SKM-1 (cell line): ENCODE data around the gene FAM210A.
A peak's percentile ranks its signal among the peaks of the same experiment; 100 is the strongest.
"Not testable (repeated sequence)": the region's sequence is repeated elsewhere in the genome, so short reads cannot be mapped to it uniquely, and the experiment has no call there.

Source experiments
- DNase-seq: peaks from one replicate; lab custom pipeline; 2025; ENCODE audit not compliant: unreplicated experiment; lab: John Stamatoyannopoulos, UW

FAM210A gene, protein sequence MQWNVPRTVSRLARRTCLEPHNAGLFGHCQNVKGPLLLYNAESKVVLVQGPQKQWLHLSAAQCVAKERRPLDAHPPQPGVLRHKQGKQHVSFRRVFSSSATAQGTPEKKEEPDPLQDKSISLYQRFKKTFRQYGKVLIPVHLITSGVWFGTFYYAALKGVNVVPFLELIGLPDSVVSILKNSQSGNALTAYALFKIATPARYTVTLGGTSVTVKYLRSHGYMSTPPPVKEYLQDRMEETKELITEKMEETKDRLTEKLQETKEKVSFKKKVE

DNA sequence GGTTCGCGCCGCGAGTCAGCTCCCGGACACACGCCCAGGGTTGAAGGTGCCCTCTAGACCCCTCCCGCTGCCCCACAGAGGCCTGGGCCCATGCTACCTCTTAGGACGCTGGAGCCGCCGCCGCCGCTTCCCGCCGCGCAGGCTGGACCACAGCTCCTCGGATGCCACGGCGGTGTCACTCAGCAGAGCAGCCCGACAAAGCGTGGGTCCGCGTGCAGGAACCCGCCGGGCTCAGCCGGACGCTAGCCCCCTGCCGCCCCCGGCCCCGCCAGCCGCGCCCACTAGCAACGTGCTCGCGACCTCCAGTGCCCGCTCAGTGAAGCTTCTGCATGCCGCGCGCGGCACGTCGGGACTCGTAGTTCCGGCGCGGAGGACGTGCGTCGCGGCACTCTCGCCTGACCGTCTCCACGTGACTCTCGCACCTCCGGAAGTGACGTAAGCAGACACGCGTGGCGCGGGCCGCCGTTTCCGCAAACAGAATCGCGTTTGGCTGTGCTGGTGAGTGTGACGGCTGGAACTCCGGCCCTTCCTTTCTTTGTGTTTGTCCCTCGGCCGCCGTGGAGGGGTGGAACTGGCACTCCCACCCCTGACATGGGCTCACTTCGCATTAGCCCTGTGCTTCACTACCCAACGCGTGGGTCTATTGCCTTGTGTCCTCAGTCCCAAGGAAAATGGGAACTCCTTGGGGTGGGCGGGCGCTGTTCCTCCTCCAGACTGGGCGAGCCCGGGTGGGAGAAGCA lies at the start of gene FAM210A, which contains the start of gene RNMT:
Gene FAM210A, minus strand, starts transcription at position 327 of the 740 bp plus-strand sequence. CDS start 44,481 bp downstream, outside the sequence.
Gene RNMT, plus strand, starts transcription at position 442 of the 740 bp plus-strand sequence. CDS start 4,845 bp downstream, outside the sequence.
- peak; percentile 94 for DNase-seq

DNA sequence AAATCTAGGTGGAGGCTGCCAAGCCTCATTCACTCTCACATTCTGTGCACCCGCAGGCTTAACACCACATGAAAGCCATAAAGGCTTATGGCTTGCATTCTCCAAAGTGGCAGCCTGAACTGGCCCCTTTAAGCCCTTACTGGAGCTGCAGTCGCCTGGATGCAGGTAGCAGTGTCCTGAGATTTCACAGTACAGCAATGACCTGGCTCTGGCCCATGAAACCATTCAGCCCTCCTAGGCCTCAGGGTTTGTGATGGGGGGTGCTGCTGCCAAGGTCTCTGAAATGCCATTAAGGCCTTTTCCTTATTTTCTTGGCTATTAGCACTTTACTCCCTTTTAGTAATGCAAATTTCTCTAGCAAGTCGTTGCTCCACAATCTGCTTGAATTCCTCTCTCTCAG lies 48.7 kb upstream of the FAM210A start:
- DNase-seq: no peak

DNA sequence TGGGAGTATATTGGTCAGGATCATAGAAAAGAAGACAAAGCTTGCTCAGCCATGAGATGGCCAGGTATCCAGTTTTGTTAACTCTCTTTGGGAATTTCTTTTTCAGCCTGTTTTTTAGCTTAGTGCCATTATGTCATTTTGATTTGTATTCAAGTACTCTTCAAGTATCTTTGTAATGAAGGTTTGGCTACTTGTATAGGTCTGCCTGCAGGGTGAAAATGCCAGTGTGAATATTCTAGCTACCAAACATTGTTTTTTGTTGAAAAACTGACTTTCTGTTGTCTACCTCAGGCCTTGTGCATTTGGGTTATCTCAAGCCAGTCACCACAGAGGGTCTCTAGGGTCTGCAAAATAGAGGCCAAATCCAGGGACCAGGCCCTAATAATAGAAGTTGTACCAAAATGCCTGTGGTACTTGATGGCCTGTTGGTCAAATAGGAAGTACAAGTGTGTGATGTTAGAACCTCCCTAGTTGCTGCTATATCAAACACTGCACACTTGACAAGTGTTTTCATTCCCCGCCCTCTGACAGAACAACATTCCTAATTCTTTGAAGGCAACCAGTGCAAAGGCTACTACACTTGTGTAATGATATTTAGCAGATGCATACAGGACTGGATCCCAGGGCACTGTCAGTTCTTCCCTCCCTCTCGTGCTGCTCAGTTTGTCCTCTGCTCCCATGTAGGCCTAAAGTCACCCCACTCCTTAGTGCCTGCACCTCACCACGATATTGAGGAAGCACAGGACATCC lies 36.5 kb upstream of the FAM210A start:
- no peak for DNase-seq

DNA sequence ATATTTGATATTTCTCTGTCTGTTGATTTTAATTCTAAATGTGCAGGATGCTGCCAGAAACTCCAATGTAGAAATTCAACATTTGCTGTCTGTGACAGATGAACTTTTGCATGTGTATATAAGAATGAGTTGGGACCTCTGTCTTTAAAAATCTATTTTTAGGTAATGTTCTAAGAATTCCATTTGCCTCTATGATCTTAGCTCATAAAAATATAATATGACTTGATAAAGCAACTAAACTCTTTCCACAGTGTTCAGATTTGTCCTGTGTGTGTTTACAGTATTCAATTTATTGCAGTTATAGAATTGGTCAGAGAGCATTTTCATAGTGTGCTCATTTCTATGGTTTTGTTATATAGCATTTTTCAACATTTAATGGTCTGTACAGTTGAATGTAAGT lies 33.7 kb upstream of the FAM210A start:
- no peak for DNase-seq

DNA sequence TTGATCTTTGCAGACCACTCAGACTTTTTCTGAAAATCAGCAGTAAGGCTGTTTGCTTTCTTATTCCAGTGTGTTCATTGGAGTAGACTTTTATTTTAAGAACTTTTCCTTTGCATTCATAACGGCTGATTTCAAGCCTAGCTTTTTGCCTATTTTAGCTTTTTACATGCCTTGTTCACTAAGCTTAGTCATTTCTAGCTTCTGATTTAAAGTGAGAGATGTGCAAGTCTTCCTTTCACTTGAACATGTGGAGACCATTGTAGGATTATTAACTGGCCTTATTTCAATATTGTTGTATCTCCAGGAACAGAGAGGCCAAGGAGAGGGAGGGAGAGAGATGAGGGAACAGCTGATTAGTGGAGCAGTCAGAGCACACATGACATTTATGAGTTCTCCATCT lies 32.3 kb upstream of the FAM210A start:
- DNase-seq: no peak

DNA sequence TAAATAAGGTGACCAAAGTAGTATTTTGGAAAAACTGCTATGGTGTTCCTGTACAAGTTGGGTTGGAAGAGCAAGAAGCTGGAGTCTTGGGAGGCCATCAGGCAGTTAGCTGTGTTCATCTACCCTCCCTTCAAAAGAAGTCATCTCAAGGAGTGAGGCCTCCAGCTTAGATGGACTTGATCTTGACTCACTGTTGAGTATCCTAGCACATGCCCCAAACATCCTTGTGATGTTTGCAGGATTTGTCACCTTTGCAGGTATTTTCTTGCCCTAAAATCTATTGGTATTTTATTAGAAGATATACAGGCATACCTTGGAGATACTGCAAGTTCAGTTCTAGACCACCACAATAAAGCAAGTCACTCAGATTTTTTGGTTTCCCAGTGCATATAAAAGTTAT lies 30.3 kb upstream of the FAM210A start:
- DNase-seq: no peak

DNA sequence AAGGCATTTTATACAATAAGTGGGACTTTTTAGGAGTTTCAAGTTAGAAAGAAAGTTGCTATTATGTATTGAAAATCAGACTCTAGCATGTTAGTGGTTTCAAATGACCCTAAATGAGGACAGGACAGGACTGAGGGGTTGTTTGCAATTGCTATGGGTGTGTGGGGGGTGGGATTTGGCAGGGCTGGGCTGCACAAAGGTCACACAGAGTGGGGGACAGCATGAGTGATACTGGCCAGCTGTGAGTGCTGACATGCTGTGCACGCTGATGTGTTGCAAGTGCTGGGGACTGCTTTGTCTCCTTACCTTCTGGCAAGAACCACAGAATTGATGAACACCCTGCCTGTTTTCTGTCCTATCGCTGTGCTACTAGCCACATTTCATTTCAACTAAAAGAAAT lies 29.9 kb upstream of the FAM210A start:
- DNase-seq: no peak

DNA sequence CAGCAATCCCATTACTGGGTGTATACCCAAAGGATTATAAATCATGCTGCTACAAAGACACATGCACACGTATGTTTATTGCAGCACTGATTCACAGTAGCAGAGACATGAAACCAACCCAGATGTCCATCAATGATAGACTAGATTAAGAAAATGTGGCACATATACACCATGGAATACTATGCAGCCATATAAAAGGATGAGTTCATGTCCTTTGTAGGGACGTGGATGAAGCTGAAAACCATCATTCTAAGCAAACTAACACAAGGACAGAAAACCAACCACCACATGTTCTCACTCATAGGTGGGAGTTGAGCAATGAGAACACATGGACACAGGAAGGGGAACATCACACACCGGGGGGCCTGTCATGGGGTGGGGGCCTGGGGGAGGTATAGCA lies 25.2 kb upstream of the FAM210A start:
- not testable (repeated sequence) for DNase-seq

DNA sequence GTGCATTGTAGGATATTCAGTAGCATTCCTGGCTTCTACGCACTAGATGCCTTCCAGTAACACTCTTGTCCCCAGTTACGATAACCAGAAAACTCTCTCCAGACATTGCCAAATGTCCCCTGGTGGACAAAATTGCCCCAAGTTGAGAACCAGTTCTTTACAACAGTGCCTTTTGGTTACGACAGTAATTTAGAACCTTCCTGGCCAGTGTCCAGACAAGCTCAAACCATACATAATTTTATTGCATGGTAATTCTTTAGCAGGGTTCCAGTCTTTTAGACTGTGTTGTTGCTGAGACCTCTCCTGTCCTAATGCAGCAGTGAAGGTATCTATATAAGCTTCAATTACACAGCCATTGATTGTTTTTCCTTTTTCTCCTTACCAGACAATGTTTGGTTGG lies 20.3 kb upstream of the FAM210A start:
- DNase-seq: no peak

DNA sequence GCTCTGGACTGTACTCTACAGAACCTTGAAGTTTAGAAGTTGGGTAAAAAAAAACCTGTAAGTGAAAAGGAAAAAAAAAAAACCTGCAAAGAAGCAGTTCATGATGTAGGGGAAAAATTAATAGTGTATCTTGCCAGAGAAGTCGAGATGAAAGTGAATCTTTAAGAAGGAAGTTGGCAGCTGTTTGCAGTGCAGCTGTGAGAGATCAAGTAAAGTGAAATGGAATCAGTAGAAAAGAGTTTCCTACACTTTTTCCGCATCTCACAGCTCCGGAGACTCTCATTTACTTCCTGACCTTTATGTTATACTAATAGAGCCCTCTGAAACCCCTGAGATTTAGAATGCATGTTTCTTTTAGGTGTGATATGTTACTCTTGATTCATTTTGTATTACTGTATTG lies 19.3 kb upstream of the FAM210A start:
- DNase-seq: no peak

DNA sequence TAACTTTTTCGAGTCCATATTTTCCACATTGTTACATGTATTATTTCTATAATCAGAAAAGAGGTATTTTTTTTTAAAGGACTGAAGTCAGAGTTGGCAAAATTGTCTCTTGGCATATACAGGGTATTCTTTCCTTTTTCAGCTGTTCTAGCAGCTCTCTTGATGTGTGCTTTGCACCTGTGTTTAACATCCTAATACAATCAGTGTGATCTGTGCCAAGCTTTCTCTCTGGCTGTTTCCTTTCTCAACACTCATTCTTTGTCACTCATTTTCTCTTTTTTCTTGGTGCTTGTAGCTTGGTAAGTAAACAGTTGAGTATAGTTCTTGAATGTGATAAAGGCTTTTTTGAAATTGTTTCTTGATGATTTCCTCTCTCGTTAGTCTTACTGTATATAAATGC lies 9.3 kb upstream of the FAM210A start:
- DNase-seq: no peak

DNA sequence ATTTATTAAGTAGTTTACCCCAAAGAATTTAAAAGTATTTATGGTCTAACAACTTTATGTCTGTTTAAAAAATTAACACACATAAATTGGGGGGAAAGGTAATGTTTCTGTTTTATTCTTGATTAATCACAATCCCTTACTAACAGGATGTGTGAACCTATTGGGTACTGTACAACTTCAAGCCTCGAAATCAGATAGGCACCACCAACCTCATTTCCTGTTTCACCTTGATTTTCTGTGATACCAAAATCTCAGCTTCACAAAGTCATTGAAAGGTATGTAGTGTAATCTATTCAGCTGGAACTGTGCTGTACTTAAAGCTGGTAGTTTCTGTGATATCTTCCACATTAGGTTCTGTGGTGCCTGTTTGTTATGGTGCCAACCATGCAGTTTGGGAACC lies 4.1 kb upstream of the FAM210A start:
- DNase-seq: no peak

DNA sequence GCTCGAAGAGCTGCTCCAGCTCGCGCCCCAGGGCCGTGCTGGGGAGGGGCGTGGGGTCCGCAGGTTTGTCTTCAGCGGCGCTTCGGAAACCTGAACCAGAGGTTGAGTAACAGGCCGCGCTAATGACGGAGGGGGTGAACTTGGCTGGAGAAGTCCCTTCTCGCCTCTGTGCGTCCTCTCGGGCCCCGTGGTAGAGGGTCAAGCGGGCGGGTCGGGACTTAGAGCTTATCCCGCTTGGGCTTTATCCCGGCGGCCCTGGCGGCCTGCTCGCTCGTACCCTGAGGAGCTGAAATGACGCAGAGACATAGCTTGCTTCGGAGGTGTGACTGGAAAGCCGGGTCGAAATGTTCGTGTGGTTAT lies 594 bp upstream of the FAM210A start:
- DNase-seq: no peak

DNA sequence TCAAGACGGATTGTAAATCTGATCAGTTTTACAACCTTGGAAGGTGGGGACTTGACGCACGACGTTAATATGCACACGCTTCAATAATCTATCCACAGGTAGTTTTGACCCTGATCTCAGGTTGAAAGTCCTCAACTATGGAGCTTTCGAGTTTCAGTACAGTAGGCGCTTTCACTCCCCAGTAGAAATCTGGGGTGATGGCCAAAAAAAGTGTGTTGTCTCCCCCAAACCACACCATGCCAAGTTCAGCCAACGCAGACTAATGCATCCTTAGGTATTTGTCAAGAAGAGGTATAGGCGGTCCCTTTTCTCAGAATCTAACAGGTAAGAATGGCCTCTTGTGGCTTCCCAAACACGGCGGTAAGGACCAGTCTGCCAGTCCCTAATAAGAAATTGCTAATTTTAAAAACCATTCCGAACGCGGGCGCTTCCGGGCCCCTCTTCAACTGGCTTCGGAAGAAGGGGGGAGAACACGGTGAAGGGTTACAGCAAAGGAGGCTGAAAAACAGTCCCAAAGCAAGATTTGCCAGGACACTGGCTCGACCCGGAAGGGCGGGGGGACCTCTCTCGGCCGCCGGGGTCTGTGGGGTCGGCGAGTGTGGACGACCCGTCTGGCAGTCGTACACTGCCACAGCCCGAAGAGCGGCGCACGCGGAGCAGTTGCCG lies 659 bp downstream of the FAM210A start:
- no peak for DNase-seq

DNA sequence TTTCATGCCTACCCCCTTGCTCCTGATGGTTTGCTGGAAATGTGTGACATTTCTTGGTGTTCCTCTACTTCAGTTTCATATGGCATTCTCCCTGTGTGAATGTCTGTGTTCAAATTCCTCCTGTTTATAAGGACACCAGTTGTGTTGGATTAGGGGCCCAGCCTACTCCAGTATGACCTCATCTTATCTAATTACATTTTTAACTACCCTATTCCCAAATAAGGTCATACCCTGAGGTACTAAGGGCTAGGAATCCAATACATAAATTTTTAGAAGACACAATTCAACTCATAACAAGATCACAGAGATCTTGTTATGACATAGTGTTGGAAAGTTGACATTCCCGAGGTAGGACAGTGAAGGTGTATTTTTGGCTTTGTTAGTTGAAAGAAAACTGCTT lies 5.5 kb downstream of the FAM210A start:
- no peak for DNase-seq

DNA sequence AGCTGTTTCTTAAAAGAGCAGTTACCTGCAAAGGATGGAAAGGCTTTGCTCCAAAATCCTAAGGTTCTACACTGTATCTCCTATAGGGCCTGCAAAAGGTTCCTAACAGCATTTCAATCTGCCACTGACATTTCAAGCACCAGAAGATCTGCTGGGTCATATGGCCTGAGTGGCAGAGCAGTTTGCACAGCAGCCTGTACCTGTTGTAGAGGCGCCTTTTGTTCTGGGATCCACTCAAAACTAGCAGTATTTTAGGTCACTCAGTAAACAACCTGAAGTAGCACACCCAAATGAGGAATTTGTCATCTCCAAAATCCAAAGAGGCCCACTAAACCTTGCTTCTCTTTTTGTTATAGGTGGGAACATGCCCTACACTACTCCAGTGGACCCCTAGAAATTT lies 6.2 kb downstream of the FAM210A start:
- DNase-seq: no peak

DNA sequence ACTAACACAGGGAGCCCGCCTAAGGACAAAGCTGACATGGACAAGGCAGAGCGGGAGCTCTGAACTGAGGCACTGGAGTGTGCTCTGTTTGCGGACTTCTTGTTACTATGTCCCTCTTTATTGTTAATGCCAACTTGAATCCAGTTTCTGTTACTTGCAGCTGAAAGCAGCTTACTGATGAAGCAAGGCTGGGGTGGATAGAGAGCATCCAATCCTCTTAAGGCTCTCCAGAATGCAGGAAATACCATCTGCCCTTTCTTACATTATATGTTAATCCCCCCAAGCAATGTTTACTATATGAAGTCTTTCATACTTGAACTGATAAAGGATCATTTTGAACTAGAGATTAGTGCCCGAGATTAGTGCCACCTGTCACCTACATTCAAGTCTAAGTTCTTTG lies 9.4 kb downstream of the FAM210A start:
- no peak for DNase-seq

DNA sequence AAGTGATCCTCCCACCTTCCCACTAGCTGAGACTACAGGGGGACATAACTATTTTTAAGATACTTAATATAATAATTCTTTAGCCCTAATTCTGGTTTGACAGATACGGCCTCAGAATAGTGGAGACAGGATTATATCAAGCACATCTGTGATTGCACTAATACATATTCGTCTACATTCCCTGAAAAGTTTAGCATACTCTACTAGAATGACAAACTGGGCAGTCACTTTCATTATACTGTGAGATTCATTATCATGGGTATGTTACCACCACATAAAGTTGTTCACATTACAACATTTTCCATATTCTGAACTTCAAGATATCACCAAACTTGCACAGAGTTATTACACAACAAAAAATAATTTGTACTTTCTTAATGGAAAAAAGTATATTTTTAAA lies 11.0 kb downstream of the FAM210A start:
- DNase-seq: no peak

DNA sequence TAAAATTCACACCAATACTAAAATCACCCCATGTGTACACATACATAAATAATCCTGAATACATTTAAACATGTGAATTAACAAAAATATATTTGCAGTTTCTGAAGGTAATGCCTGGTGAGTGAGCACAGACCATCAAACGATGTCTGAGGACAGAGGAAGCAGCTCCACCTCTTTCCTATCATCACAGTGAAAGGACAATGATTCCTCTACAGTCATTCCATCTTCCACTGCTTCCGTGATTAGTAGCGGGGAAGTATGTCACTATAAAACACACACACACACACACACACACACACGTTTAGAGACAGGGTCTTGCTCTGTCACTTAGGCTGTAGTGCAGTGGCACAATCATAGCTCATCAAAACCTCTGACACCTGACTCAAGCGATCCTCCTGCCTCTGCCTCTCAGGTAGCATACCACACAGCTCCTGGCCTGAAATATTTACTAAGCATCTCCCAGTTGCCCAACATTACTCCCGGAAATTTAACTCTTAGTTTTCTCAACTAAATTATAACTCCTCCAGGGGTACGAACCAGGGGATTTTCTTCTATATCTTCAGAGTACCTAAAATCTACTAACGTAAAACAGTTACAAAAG lies 12.8 kb downstream of the FAM210A start:
- DNase-seq: no peak

DNA sequence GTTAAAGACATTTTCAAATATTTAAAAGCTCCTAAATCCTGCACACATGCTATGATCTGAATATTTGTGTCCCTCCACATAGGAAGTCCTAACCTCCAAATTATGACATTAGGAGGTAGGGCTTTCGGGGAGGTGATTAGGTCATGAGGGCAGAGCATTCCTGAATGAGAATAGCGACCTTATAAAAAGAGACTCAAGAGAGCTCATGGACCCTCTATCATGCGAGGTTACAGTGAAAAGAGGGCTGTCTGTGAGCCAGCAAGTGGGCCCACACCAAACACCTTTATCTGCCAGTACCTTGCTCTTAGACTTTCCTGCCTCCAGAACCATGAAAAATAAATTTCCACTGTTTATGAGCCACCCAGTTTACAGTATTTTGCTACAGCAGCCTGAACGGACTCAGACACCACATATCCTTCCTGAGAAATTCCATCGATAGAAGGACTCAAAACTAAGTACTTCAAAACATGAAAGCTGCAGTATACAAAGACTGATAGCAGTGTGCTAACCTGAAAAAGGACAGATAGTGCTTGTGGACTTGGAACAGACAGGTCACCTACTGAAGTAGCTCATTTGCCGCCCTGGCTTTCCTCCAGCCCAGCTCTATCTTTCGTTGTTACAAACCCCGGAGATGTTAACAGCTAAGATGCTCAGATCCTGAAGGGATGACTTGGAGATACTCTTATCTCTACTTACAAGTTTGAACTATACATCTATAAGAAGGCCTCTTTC lies 13.8 kb downstream of the FAM210A start:
- no peak for DNase-seq
